PC-3 (cell line): ENCODE data around the gene WIZ. TPM values are rescaled to one million over a fixed set of nuclear protein-coding genes. Genes with fewer than 3 reads are reported as not detected.

Source experiments
- ATAC-seq: fragments of 200-7000 bp; cut with Tn5 transposase; 2 replicates; pipeline ENCODE4 v1.9.1; 2020; ENCODE audit warnings: mild to moderate bottlenecking, moderate library complexity
- BruUV-seq: library from RNA; stranded (reverse); fragments of 400-500 nt; replicated peaks from 2 replicates; lab custom pipeline; 2021; lab: Mats Ljungman, UMichigan
- CTCF ChIA-PET: fragments of 300-600 bp; sonication (Branson Sonifier 250); formaldehyde crosslinking; loops from one replicate; lab custom pipeline; 2022; ENCODE audit warnings: antibody characterized with exemption; lab: Charles Lee
- POLR2A ChIA-PET: fragments of 300-600 bp; sonication (Branson Sonifier 250); formaldehyde crosslinking; loops from one replicate; lab custom pipeline; 2022; ENCODE audit warnings: antibody characterized with exemption; ENCODE audit not compliant: unreplicated experiment; lab: Charles Lee
- DNase-seq: peaks from one replicate; pipeline ENCODE4 v3.0.0-alpha.2; 2015
- H2AFZ ChIP-seq: fragments of 300-600 bp; sonication (generic); 2 replicates; pipeline ENCODE4 v1.6.0; 2016; ENCODE audit warnings: antibody characterized with exemption, low read length
- H3F3A ChIP-seq: fragments of 300-600 bp; sonication (generic); one replicate; pipeline ENCODE4 v1.6.0; 2017; ENCODE audit warnings: antibody characterized with exemption, low read length, control low read depth, mild to moderate bottlenecking; ENCODE audit not compliant: unreplicated experiment
- H3K27ac ChIP-seq: fragments of 300-600 bp; sonication (generic); 2 replicates; pipeline ENCODE4 v1.5.1; 2016; ENCODE audit warnings: mild to moderate bottlenecking, low read length
- H3K27me3 ChIP-seq: fragments of 300-600 bp; sonication (generic); 2 replicates; pipeline ENCODE4 v1.6.1; 2016; ENCODE audit warnings: low read length, mixed read lengths
- H3K36me3 ChIP-seq: fragments of 300-600 bp; sonication (generic); 2 replicates; pipeline ENCODE4 v1.6.1; 2016; ENCODE audit warnings: low read depth, mixed run types, low read length, mixed read lengths
- H3K4me1 ChIP-seq: fragments of 300-600 bp; sonication (generic); 2 replicates; pipeline ENCODE4 v1.5.1; 2016; ENCODE audit warnings: low read length; ENCODE audit not compliant: insufficient read depth
- H3K4me2 ChIP-seq: fragments of 300-600 bp; sonication (generic); 2 replicates; pipeline ENCODE4 v1.6.0; 2016; ENCODE audit warnings: low read length
- H3K4me3 ChIP-seq: fragments of 300-600 bp; sonication (generic); 2 replicates; pipeline ENCODE4 v1.5.1; 2016; ENCODE audit warnings: mild to moderate bottlenecking, low read length, mixed read lengths
- H3K79me2 ChIP-seq: fragments of 300-600 bp; sonication (generic); 2 replicates; pipeline ENCODE4 v1.6.1; 2017; ENCODE audit warnings: low read length, mixed read lengths
- H3K9ac ChIP-seq: fragments of 300-600 bp; sonication (generic); 2 replicates; pipeline ENCODE4 v1.6.0; 2016; ENCODE audit warnings: mild to moderate bottlenecking, low read length
- H3K9me2 ChIP-seq: fragments of 300-600 bp; sonication (generic); replicated peaks from 2 replicates; pipeline ENCODE4 v1.6.1; 2016; ENCODE audit warnings: mixed run types, low read length, mixed read lengths
- H3K9me3 ChIP-seq: fragments of 300-600 bp; sonication (generic); 2 replicates; pipeline ENCODE4 v1.6.1; 2016; ENCODE audit warnings: low read length, mixed read lengths
- H4K20me1 ChIP-seq: fragments of 300-600 bp; sonication (generic); 2 replicates; pipeline ENCODE4 v1.6.1; 2016; ENCODE audit warnings: low read length, mixed read lengths
- CTCF ChIP-seq: fragments of 300-600 bp; sonication (generic); conservative IDR thresholded peaks from 2 replicates; pipeline ENCODE4 v1.5.1; 2017; ENCODE audit warnings: antibody characterized with exemption, low read depth, mild to moderate bottlenecking, low read length
- EZH2 ChIP-seq: fragments of 300-600 bp; sonication (generic); IDR thresholded peaks from one replicate; pipeline ENCODE4 v1.6.1; 2017; ENCODE audit warnings: antibody characterized with exemption, mild to moderate bottlenecking, low read length; ENCODE audit not compliant: unreplicated experiment
- EZH2phosphoT487 ChIP-seq: fragments of 300-600 bp; sonication (generic); IDR thresholded peaks from 2 replicates; pipeline ENCODE4 v1.6.1; 2018; ENCODE audit warnings: mild to moderate bottlenecking, antibody characterized with exemption, low read length, borderline replicate concordance
- intact Hi-C: fragments of 100-400 bp; cut with micrococcal nuclease; formaldehyde crosslinking; loops from 2 replicates; pipeline ENCODE4 v1.9.0; 2023
- total RNA-seq: library from RNA; depleted of rRNA; stranded (reverse); fragments of >200 nt; gene quantifications from 2 replicates; pipeline ENCODE4 v1.2.3, GENCODE V29; 2014

WIZ gene
- total RNA-seq, 1 experiment from 2014 or later = 35.1 TPM

GRCh38 chr19:15439078-15439799 is 10.5 kb downstream of the WIZ start:
- no peak overlapping the region for H3K9ac ChIP-seq
- no peaks in the 10 kb centered on the region for H4K20me1 ChIP-seq
- no peak overlapping the region for H3K4me3 ChIP-seq
- no peak overlapping the region for H3K4me2 ChIP-seq
- no peaks in the 10 kb centered on the region for H3K79me2 ChIP-seq
- ChIA-PET POLR2A (no interaction called here), CTCF (no interaction called here)
- no TSS peak for BruUV-seq
- ATAC-seq = no peak
- no peak for TF ChIP-seq EZH2phosphoT487
- no peak for TF ChIP-seq CTCF
- no peak for TF ChIP-seq EZH2
- DNase-seq = no peak
- H3K9me2 ChIP-seq = no peaks in the 10 kb centered on the region
- no peaks in the 10 kb centered on the region for H3K4me1 ChIP-seq
- H3K9me3 ChIP-seq = no peaks in the 10 kb centered on the region
- intact Hi-C loops = no loop called here
- H3K27ac ChIP-seq = no peak overlapping the region
- H2AFZ ChIP-seq = no peak overlapping the region
- H3K36me3 ChIP-seq = no peaks in the 10 kb centered on the region
- H3K27me3 ChIP-seq = no peaks in the 10 kb centered on the region
- no peaks in the 10 kb centered on the region for H3F3A ChIP-seq

- POLR2A ChIA-PET = no interaction called here
Measured at GRCh38 chr19:15438577-15438976, 11.2 kb downstream of the WIZ start.

More at GRCh38 chr19:15438577-15438976, 11.2 kb downstream of the WIZ start:
- H3K36me3 ChIP-seq = no peaks in the 10 kb centered on the region
- H3K79me2 ChIP-seq = no peaks in the 10 kb centered on the region
- H3K4me2 ChIP-seq = no peak overlapping the region
- no peaks in the 10 kb centered on the region for H3F3A ChIP-seq
- ATAC-seq (no peak), DNase-seq (no peak)
- H3K4me3 ChIP-seq = no peak overlapping the region
- TF ChIP-seq EZH2 (no peak), EZH2phosphoT487 (no peak), CTCF (no peak)
- H3K9me2 ChIP-seq = no peaks in the 10 kb centered on the region
- no peak overlapping the region for H3K27ac ChIP-seq
- intact Hi-C loops = no loop called here
- CTCF ChIA-PET = no interaction called here
- no TSS peak for BruUV-seq
- H3K4me1 ChIP-seq = 0 out of 2 replicates have a peak, but pooled peaks cover under 1% of the 10 kb centered on the region
- no peaks in the 10 kb centered on the region for H3K9me3 ChIP-seq
- no peak overlapping the region for H3K9ac ChIP-seq
- no peaks in the 10 kb centered on the region for H4K20me1 ChIP-seq
- no peak overlapping the region for H2AFZ ChIP-seq
- H3K27me3 ChIP-seq = no peaks in the 10 kb centered on the region
